ENCODE data around the gene DNAH14. TPM values are rescaled to one million over a fixed set of nuclear protein-coding genes. Genes with fewer than 3 reads are reported as not detected.

The DNAH14 gene
- total and polyA plus RNA-seq, 2 experiments from 2014 or later, result 55.3 to 80.2 TPM

DNA sequence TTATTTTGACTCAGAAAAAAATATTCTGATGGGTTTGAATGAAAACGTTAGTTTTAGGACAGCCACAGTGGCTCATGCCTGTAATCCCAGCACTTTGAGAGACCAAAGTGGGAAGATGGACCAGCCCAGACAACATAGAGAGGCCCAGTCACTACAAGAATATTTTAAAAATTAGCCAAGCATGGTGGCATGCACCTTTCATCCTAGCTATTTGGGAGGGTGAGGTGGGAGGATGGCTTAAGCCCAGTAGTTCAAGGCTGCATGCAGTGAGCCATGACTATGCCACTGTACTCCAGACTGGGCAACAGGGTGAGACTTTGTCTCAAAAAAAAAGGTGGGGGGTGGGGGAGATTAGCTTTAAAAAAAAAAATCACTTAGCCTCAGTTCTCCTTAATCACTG lies 370.9 kb downstream of the DNAH14 start (continued):
- TF ChIP-seq, protein P1, sequence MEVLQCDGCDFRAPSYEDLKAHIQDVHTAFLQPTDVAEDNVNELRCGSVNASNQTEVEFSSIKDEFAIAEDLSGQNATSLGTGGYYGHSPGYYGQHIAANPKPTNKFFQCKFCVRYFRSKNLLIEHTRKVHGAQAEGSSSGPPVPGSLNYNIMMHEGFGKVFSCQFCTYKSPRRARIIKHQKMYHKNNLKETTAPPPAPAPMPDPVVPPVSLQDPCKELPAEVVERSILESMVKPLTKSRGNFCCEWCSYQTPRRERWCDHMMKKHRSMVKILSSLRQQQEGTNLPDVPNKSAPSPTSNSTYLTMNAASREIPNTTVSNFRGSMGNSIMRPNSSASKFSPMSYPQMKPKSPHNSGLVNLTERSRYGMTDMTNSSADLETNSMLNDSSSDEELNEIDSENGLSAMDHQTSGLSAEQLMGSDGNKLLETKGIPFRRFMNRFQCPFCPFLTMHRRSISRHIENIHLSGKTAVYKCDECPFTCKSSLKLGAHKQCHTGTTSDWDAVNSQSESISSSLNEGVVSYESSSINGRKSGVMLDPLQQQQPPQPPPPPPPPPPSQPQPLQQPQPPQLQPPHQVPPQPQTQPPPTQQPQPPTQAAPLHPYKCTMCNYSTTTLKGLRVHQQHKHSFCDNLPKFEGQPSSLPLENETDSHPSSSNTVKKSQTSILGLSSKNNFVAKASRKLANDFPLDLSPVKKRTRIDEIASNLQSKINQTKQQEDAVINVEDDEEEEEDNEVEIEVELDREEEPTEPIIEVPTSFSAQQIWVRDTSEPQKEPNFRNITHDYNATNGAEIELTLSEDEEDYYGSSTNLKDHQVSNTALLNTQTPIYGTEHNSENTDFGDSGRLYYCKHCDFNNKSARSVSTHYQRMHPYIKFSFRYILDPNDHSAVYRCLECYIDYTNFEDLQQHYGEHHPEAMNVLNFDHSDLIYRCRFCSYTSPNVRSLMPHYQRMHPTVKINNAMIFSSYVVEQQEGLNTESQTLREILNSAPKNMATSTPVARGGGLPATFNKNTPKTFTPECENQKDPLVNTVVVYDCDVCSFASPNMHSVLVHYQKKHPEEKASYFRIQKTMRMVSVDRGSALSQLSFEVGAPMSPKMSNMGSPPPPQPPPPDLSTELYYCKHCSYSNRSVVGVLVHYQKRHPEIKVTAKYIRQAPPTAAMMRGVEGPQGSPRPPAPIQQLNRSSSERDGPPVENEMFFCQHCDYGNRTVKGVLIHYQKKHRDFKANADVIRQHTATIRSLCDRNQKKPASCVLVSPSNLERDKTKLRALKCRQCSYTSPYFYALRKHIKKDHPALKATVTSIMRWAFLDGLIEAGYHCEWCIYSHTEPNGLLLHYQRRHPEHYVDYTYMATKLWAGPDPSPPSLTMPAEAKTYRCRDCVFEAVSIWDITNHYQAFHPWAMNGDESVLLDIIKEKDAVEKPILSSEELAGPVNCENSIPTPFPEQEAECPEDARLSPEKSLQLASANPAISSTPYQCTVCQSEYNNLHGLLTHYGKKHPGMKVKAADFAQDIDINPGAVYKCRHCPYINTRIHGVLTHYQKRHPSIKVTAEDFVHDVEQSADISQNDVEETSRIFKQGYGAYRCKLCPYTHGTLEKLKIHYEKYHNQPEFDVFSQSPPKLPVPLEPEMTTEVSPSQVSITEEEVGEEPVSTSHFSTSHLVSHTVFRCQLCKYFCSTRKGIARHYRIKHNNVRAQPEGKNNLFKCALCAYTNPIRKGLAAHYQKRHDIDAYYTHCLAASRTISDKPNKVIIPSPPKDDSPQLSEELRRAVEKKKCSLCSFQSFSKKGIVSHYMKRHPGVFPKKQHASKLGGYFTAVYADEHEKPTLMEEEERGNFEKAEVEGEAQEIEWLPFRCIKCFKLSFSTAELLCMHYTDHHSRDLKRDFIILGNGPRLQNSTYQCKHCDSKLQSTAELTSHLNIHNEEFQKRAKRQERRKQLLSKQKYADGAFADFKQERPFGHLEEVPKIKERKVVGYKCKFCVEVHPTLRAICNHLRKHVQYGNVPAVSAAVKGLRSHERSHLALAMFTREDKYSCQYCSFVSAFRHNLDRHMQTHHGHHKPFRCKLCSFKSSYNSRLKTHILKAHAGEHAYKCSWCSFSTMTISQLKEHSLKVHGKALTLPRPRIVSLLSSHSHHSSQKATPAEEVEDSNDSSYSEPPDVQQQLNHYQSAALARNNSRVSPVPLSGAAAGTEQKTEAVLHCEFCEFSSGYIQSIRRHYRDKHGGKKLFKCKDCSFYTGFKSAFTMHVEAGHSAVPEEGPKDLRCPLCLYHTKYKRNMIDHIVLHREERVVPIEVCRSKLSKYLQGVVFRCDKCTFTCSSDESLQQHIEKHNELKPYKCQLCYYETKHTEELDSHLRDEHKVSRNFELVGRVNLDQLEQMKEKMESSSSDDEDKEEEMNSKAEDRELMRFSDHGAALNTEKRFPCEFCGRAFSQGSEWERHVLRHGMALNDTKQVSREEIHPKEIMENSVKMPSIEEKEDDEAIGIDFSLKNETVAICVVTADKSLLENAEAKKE (CRISPR knock-in tag; IDR thresholded peaks at IDR 0.05), result no peak

DNA sequence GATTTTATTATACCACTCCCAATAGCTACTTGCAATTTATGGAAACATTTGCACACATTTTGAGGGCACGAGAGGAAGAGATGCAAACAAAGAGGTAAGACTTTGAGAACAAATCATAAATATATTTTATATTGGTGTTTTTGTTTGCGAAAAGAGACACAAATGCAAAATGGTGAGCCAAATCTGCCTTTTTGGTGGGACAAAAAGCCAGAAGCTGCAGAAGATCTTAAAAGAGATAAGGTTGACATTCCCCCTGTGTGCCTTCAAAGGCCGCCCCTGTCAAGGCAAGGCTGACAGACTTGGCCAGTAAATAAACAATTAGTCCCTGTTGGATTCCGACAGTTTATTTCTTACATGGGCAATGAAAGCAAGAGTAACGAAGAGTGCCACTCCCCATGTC lies 375.5 kb downstream of the DNAH14 start:
- no peak for DNase-seq (ENCODE audit: low spot score)
- peaks cover 3% of the 10 kb centered on the region; the same call in 1 of the 2 replicates for H3K9me2 ChIP-seq (ENCODE audit: insufficient read depth)
- Mint-ChIP-seq H3K4me3 (no peak overlapping the region), H3K27me3 (ENCODE audit: insufficient read depth, low read depth, poor library complexity) (no peaks in the 10 kb centered on the region), H3K9me3 (no peaks in the 10 kb centered on the region), H3K27ac (no peak overlapping the region), H3K4me1 (no peaks in the 10 kb centered on the region), H3K36me3 (ENCODE audit: low read depth) (no peaks in the 10 kb centered on the region)
- H2AFZ ChIP-seq, result no peak overlapping the region
- no peaks in the 10 kb centered on the region for H4K20me1 ChIP-seq (replicated peaks; ENCODE audit: insufficient read depth)
- no peaks in the 10 kb centered on the region for H3K79me2 ChIP-seq (replicated peaks; ENCODE audit: insufficient read depth)
- no peaks in the 10 kb centered on the region for H3K27me3 ChIP-seq (ENCODE audit: insufficient read depth)
- H3K4me2 ChIP-seq, result no peak overlapping the region
- H3K4me1 ChIP-seq (ENCODE audit: insufficient read depth), result no peaks in the 10 kb centered on the region
- H3F3A ChIP-seq (replicated peaks; ENCODE audit: low read depth), result no peaks in the 10 kb centered on the region
- no peak for ATAC-seq
- H3K27ac ChIP-seq (ENCODE audit: low read depth), result no peak overlapping the region
- no peak overlapping the region for H3K4me3 ChIP-seq
- H3K36me3 ChIP-seq (ENCODE audit: insufficient read depth), result no peaks in the 10 kb centered on the region
- TF ChIP-seq STAT1 (IDR thresholded peaks at IDR 0.05; ENCODE audit: unreplicated experiment), result no peak
- TF ChIP-seq, protein P1 (CRISPR knock-in tag; IDR thresholded peaks at IDR 0.05), result no peak
- no peak for TF ChIP-seq ZNF331 (CRISPR knock-in tag; IDR thresholded peaks at IDR 0.05; ENCODE audit: low read depth)
- TF ChIP-seq, protein P2, sequence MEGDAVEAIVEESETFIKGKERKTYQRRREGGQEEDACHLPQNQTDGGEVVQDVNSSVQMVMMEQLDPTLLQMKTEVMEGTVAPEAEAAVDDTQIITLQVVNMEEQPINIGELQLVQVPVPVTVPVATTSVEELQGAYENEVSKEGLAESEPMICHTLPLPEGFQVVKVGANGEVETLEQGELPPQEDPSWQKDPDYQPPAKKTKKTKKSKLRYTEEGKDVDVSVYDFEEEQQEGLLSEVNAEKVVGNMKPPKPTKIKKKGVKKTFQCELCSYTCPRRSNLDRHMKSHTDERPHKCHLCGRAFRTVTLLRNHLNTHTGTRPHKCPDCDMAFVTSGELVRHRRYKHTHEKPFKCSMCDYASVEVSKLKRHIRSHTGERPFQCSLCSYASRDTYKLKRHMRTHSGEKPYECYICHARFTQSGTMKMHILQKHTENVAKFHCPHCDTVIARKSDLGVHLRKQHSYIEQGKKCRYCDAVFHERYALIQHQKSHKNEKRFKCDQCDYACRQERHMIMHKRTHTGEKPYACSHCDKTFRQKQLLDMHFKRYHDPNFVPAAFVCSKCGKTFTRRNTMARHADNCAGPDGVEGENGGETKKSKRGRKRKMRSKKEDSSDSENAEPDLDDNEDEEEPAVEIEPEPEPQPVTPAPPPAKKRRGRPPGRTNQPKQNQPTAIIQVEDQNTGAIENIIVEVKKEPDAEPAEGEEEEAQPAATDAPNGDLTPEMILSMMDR (conservative IDR thresholded peaks at IDR 0.05; ENCODE audit: low read depth in 2 of 2), result no peak
- no peak for TF ChIP-seq ZNF114 (CRISPR knock-in tag; IDR thresholded peaks at IDR 0.05)
- no peak for TF ChIP-seq EZH2 (IDR thresholded peaks at IDR 0.05; ENCODE audit: low read depth, unreplicated experiment)
- TF ChIP-seq, protein P3, sequence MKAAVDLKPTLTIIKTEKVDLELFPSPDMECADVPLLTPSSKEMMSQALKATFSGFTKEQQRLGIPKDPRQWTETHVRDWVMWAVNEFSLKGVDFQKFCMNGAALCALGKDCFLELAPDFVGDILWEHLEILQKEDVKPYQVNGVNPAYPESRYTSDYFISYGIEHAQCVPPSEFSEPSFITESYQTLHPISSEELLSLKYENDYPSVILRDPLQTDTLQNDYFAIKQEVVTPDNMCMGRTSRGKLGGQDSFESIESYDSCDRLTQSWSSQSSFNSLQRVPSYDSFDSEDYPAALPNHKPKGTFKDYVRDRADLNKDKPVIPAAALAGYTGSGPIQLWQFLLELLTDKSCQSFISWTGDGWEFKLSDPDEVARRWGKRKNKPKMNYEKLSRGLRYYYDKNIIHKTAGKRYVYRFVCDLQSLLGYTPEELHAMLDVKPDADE (IDR thresholded peaks at IDR 0.05), result no peak

All from GM23338 (cell line).